CD1c-positive myeloid dendritic cell (primary cell): ENCODE data around the gene MIP.
"Not testable (repeated sequence)": the region's sequence is repeated elsewhere in the genome, so short reads cannot be mapped to it uniquely, and the experiment has no call there.

Experiments
- DNase-seq: peaks from one replicate; pipeline ENCODE4 v3.0.0-alpha.2; 2016; ENCODE audit errors: extremely low spot score

Gene MIP

GRCh38 chr12:56410768-56411167 is 43.7 kb downstream of the MIP start:
- no peak for DNase-seq

- DNase-seq, result no peak
Observed at GRCh38 chr12:56408799-56409417, 45.5 kb downstream of the MIP start.

GRCh38 chr12:56404227-56404626 is 50.2 kb downstream of the MIP start:
- not testable (repeated sequence) for DNase-seq

- not testable (repeated sequence) for DNase-seq
Observed at GRCh38 chr12:56401612-56402011, 52.8 kb downstream of the MIP start.

- DNase-seq, result not testable (repeated sequence)
Observed at GRCh38 chr12:56401125-56401524, 53.3 kb downstream of the MIP start.
